Activated CD8-positive, alpha-beta memory T cell treated with anti-CD3 and anti-CD28 coated beads, Interleukin-2, amount 50 U/mL, for 4 hours (primary cell): ENCODE measurements around the gene CREB3L4.
"Not testable (repeated sequence)": the region's sequence is repeated elsewhere in the genome, so short reads cannot be mapped to it uniquely, and the experiment has no call there.

ENCODE experiments used
- DNase-seq: peaks from one replicate; pipeline ENCODE4 v3.0.0-alpha.2; 2020

The CREB3L4 gene

GRCh38 chr1:153961421-153961820 lies 6.3 kb upstream of the CREB3L4 start:
- no peak for DNase-seq

GRCh38 chr1:153962088-153963029 lies 5.3 kb upstream of the CREB3L4 start:
- DNase-seq, result no peak

- DNase-seq, result peak; percentile 94
These were observed 4.5 kb upstream of the CREB3L4 start, which contains the start of gene SLC39A1 for GRCh38 chr1:153963030-153963849. TSS of gene SLC39A1 (minus strand) at chr1:153963537. CDS start at chr1:153962715, 822 bp downstream.

GRCh38 chr1:153963850-153964331 lies 3.8 kb upstream of the CREB3L4 start:
- no peak for DNase-seq

- no peak for DNase-seq
These were observed 280 bp downstream of the CREB3L4 start for GRCh38 chr1:153968000-153968363.

- no peak for DNase-seq
These were observed 706 bp downstream of the CREB3L4 start for GRCh38 chr1:153968408-153968807.

- no peak for DNase-seq
These were observed 1.3 kb downstream of the CREB3L4 start for GRCh38 chr1:153968972-153969371.

- no peak for DNase-seq
These were observed 2.6 kb downstream of the CREB3L4 start for GRCh38 chr1:153970346-153970745.

- DNase-seq, result no peak
These were observed 5.4 kb downstream of the CREB3L4 start for GRCh38 chr1:153973071-153973470.

GRCh38 chr1:153973525-153973924 lies 5.8 kb downstream of the CREB3L4 start:
- DNase-seq, result no peak

GRCh38 chr1:153976819-153977249 lies 9.1 kb downstream of the CREB3L4 start:
- DNase-seq, result no peak

- DNase-seq, result peak; percentile 87
These were observed 9.8 kb downstream of the CREB3L4 start, which contains the start of gene JTB for GRCh38 chr1:153977250-153978240. TSS of gene JTB (minus strand) at chr1:153977674. CDS start at chr1:153977252, 422 bp downstream.

GRCh38 chr1:153978274-153978909 lies 10.7 kb downstream of the CREB3L4 start:
- DNase-seq, result no peak

GRCh38 chr1:153979091-153979490 lies 11.4 kb downstream of the CREB3L4 start:
- not testable (repeated sequence) for DNase-seq

- not testable (repeated sequence) for DNase-seq
These were observed 14.0 kb downstream of the CREB3L4 start for GRCh38 chr1:153981735-153982134.

- no peak for DNase-seq
These were observed 16.6 kb downstream of the CREB3L4 start for GRCh38 chr1:153984123-153984894.

GRCh38 chr1:153985341-153985912 lies 17.7 kb downstream of the CREB3L4 start:
- peak; percentile 70 for DNase-seq

- DNase-seq, result no peak
These were observed 18.4 kb downstream of the CREB3L4 start, which contains the start of gene RAB13 for GRCh38 chr1:153985941-153986761. TSS of gene RAB13 (minus strand) at chr1:153986339. CDS start at chr1:153986236, 103 bp downstream.

- no peak for DNase-seq
These were observed 19.9 kb downstream of the CREB3L4 start for GRCh38 chr1:153987621-153988020.
